ENCODE data around the gene INPP5F.
"Not testable (repeated sequence)": the region's sequence is repeated elsewhere in the genome, so short reads cannot be mapped to it uniquely, and the experiment has no call there.

INPP5F gene

DNA sequence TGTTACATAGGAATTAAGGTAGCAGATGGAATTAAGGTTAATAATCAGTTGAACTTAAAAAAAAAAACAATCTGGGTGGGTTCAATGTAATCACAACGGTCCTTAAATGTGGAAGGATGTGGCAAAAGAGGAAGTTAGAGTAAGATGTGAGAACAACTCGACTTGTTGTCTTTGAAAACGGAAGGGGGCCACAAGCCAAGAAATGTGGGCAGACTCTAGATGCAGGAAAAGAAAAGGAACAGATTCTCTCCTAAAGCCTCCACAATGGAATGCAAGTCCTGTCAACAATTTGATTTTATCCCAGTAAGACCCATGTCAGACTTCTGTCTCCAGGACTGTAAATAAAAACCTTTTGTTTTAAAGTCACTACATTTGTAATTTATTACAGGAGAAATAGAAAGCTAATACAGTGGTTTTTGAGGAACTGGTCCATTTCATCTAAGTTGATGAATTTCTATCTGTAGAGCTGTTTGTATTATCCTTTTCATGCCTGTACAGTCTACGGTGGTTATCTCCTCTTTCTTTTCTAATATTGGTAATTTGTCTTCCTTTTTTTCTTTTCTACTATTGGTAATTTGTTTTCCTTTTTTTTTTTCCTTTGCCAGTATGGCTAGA is 138.2 kb downstream of the INPP5F start:
- no peak for DNase-seq (ENCODE audit: low read depth)

DNA sequence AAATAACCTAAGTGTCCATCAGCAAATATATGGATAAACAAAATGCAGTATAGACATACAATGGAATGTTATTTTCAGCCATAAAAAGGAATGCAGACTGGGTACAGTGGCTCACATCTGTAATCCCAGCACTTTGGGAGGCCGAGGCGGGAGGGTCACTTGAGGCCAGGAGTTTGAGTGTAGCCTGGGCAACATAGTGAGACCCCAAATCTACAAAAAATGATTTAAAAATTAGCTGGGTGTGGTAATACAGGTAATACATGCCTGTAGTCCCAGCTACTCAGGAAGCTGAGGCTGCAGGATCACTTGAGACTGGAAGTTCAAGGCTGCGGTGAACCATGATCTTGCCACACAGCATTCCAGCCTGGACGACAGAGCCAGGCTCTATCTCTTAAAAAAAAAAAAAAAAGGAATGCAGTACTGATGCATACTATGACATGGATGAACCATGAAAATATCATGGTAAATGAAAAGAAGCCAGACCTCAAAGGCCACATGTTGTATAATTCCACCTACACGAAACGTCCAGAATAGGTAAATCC is 139.9 kb downstream of the INPP5F start:
- no peak for DNase-seq (ENCODE audit: low read depth)

DNA sequence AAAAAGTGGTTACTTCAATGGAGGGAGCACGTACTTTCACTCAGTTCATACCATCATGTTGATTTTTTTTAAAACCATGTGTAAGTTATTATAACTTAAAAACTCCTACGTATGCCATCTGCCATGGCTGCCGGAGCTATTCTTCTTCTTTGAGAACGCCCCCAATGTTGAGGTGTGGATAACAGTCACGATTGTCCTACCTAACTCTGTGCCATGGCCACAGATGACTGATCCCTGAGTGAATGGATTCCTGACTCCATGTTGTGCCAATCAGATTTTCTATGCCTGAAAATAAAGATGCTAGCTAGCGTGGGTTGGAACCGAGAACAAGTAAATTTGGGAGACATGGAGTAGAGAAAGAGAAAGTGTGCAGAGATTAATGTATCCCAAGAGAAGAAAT is 141.5 kb downstream of the INPP5F start:
- DNase-seq (ENCODE audit: low read depth): no peak

DNA sequence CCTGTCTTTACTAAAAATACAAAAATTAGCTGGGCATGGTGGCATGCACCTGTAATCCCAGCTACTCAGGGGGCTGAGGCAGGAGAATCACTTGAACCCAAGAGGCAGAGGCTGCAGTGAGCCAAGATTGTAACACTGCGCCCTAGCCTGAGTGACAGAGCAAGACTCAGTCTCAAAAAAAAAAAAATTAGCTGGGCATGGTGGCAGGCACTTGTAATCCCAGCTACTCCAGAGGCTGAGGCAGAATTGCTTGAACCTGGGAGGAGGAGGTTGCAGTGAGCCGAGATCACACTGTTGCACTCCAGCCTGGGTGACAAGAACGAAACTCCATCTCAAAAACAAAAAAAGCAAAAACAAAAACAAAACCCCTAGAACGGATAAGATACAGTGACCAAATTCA is 143.5 kb downstream of the INPP5F start:
- DNase-seq (ENCODE audit: low read depth): not testable (repeated sequence)

DNA sequence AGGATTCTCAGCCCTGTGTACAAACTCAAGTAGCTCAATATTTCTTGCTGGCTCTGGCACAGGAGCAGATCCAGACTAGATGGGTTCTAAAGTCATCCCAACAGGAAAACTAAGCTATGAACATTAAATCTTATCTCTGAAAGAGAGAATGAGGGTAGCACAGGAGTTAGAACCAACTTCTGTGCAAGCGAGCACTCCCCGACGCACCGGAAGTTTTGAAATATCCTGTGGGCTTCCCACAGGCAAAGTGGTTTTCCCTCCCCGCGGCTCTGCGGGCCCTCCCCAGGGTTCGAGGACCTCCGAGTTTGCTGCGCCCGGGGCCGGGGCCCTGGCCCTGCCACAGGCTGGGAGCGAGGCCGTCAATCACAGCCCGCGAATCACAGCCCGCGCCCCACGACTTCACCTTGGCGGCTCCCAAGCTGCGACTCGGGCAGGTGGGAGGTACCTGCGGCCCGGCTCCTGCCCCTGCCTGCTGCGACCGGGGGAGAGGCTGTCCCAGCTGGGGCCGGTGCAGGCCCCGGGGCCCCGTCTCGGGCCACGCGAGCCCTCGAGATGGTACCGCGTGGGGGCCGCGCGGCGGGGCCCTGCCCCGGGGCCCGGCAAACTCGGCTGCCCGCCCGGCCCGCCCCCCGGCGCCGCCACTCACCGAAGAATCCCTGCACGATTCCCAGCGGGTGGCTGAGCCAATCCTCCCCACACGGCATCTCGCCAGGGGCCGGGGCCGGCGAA is 146.2 kb downstream of the INPP5F start:
- peak; percentile 59 for DNase-seq (ENCODE audit: low read depth)

DNA sequence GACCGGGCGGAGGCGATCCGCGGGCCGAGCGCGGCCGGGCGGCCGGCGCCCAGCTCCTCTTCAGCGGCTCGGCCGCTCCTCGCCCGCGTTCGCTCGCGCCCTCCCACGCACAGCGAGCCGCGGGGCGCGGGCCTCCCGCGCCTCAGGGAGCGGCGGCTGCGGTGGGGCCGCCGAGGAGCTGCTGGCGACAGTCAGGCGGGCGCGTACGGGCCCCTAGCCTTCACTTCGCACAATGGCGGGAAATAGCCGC is 146.7 kb downstream of the INPP5F start, which contains the start of gene MCMBP:
Gene MCMBP (minus strand): TSS at position 234 of the 250 bp plus-strand sequence. CDS start 259 bp downstream, outside the sequence.
- no peak for DNase-seq (ENCODE audit: low read depth)

DNA sequence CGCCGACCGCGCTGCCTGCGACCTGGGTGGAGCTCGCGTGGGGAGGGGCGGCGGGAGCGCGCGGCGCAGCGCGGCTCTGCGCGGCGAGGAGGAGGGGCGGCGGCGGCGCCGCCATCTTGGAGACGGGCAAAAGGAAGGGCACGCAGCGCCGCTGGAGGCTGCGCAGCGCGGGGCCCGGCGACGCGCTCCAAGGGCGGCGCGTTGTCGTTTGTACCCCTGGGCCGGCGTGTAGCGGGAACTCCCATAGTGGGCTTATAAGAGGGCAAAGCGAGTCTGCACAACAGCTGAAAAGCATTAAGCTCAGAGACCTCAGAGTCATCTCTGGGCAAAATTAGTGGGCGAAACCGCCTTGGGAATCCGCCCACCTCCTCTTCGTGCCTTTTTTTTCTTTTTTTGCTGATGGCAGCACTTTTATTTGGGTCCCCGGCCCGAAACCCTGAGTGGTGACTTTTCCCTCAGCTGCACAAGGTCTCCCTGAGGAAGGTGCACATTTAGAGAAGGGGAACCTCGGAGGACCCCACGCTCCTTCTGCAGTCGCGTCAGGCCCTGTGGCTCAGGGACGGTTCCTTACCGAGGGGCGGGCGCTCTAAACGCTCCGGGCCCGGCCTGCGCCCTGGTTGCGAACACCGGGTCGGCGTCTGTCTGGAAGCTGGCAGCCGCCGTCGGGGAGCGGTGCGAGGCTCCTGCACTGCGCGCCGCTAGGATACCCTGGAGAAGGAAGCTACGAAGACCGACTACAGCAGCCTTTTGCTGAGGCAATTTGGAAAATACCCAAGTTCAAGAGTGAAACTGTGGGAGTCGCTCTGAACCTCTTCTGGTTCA is 147.2 kb downstream of the INPP5F start:
- DNase-seq (ENCODE audit: low read depth): peak; percentile 89

DNA sequence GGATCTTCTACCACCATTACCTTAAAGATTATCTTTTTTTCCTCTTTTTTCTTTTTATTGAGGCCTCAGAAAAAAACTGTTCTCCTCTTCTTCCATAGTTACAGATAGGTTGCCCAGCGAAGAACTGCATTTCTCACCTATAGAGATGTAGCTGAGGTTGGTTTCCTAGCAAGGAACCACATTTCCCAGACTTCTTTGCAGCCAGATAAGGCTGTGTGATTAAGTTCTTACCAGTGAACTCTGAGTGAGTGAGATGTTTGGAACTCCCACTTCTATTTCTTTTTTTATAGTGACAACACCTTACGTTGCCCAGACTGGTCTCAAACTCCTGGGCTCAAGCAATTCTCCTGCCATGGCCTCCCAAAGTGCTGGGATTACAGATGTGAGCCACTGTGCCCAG is 152.7 kb downstream of the INPP5F start:
- DNase-seq (ENCODE audit: low read depth): no peak
